Measurements from ENCODE around the gene PLEKHB1.
"Not testable (repeated sequence)": the region's sequence is repeated elsewhere in the genome, so short reads cannot be mapped to it uniquely, and the experiment has no call there.

The PLEKHB1 gene

DNA sequence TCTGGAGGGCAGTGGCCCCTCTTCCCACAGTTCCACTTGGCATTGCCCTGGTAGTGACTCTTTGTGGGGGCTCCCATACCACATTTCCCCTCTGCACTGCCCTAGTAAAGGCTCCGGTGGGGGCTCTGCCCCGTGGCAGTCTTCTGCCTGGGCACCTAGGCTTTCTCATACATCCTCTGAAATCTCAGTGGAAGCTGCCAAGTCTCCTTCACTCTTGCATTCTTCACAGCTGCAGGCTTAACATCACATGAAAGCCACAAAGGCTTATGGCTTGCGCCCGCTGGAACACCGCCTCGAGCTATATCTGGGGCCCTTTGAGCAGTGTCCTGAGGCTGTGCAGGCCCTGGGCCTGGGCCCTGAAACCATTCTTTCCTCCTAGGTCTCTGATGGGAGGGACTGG is 25.3 kb downstream of the PLEKHB1 start:
- H3K4me3 ChIP-seq (ENCODE audit: low read length): no peak overlapping the region
- TF ChIP-seq, protein P1, sequence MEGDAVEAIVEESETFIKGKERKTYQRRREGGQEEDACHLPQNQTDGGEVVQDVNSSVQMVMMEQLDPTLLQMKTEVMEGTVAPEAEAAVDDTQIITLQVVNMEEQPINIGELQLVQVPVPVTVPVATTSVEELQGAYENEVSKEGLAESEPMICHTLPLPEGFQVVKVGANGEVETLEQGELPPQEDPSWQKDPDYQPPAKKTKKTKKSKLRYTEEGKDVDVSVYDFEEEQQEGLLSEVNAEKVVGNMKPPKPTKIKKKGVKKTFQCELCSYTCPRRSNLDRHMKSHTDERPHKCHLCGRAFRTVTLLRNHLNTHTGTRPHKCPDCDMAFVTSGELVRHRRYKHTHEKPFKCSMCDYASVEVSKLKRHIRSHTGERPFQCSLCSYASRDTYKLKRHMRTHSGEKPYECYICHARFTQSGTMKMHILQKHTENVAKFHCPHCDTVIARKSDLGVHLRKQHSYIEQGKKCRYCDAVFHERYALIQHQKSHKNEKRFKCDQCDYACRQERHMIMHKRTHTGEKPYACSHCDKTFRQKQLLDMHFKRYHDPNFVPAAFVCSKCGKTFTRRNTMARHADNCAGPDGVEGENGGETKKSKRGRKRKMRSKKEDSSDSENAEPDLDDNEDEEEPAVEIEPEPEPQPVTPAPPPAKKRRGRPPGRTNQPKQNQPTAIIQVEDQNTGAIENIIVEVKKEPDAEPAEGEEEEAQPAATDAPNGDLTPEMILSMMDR (conservative IDR thresholded peaks at IDR 0.05; ENCODE audit: low read length): no peak
- DNase-seq (ENCODE audit: low read depth): no peak

GRCh38 chr11:73676552-73676951 is 30.2 kb downstream of the PLEKHB1 start:
- not testable (repeated sequence) for DNase-seq (ENCODE audit: low read depth); H3K4me3 ChIP-seq (ENCODE audit: low read length)

DNA sequence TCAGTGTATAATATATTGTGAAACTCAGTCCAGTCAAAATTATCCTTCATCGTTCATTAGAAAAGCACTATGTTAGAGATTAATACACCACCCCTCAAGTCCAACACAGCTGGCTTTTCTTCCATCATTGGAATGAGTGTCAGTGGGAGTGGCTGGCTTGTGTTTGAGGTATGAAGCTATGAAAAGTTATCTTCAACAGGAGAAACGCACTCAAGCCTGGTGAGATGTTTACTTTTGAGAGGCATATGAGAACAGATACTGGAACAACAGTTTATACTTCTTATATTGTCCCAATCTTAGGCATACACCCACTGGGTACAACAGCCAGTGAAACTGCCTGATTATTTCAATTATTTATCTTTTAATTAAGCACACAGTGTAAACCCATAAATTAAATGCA is 34.3 kb downstream of the PLEKHB1 start:
- no peak overlapping the region for H3K4me3 ChIP-seq (ENCODE audit: low read length)
- DNase-seq (ENCODE audit: low read depth): no peak

GRCh38 chr11:73693899-73694525 is 47.6 kb downstream of the PLEKHB1 start:
- no peak for DNase-seq (ENCODE audit: low read depth)
- TF ChIP-seq, protein P1 (conservative IDR thresholded peaks at IDR 0.05; ENCODE audit: low read length): no peak
- H3K4me3 ChIP-seq (ENCODE audit: low read length): no peak overlapping the region

More for the DNA sequence above, 34.3 kb downstream of the PLEKHB1 start:
- TF ChIP-seq, protein P1 (conservative IDR thresholded peaks at IDR 0.05; ENCODE audit: low read length): no peak

DNA sequence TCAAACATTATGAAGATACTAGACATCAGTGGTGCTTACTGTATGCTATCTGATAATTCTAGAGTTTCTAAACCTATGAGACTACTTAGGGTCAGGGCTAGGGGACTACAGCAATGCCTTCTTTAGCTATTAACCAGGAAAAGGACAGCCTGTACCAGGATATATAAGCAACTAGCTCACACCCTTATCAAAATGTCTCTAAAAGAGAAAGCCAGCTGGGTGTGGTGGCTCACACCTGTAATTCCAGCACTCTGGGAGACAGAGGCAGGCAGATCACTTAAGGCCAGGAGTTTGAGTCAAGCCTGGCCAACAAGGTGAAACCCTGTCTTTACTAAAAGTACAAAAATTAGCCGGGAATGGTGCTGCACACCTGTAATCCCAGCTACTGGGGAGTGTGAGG is 58.7 kb downstream of the PLEKHB1 start:
- TF ChIP-seq, protein P1 (conservative IDR thresholded peaks at IDR 0.05; ENCODE audit: low read length): no peak
- no peak for DNase-seq (ENCODE audit: low read depth)
- no peak overlapping the region for H3K4me3 ChIP-seq (ENCODE audit: low read length)

DNA sequence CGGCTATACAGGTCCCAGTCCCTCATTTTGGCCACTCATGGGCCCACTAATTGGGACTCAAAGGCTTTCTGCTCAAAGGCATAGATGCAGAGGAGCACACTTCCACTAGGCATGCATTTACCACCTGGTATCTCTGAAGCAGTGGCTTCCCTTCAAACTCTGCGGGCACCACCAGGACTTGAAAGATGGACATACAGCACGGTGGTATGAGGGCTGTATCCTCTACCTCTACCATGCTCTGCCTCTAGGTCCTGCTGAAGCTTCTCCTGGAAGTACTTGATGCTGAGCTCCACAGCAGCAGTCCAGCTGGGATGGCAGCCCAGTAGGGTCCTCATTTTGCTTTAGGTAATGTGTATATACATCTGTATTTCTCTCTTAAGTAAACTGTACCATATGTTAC is 64.6 kb downstream of the PLEKHB1 start:
- TF ChIP-seq, protein P1 (conservative IDR thresholded peaks at IDR 0.05; ENCODE audit: low read length): no peak
- DNase-seq (ENCODE audit: low read depth): no peak
- H3K4me3 ChIP-seq (ENCODE audit: low read length): no peak overlapping the region

Measured in AG10803 (cell line).